OCI-LY1 (cell line): ENCODE data around the gene ZP3.
"Not testable (repeated sequence)": the region's sequence is repeated elsewhere in the genome, so short reads cannot be mapped to it uniquely, and the experiment has no call there.

ENCODE experiments used
- H2AFZ ChIP-seq: fragments of 200-600 bp; sonication (generic), shearing (Covaris generic); 2 replicates; pipeline ENCODE4 v1.6.0; 2014; ENCODE audit warnings: antibody characterized with exemption, mild to moderate bottlenecking, low read length
- H3F3A ChIP-seq: fragments of 200-600 bp; sonication (generic), shearing (Covaris generic); 2 replicates; pipeline ENCODE4 v1.6.0; 2014; ENCODE audit warnings: mild to moderate bottlenecking, antibody characterized with exemption, low read length, moderate library complexity; ENCODE audit not compliant: insufficient read depth
- H3K27ac ChIP-seq: fragments of 200-600 bp; sonication (generic); 2 replicates; pipeline ENCODE4 v1.5.1; 2014; ENCODE audit warnings: low read length, mixed run types, mild to moderate bottlenecking, low read depth; ENCODE audit not compliant: poor library complexity, severe bottlenecking
- H3K27me3 ChIP-seq: fragments of 200-600 bp; sonication (generic); 2 replicates; pipeline ENCODE4 v1.6.0; 2014; ENCODE audit warnings: antibody characterized with exemption, mild to moderate bottlenecking, low read length, moderate library complexity; ENCODE audit not compliant: insufficient read depth
- H3K36me3 ChIP-seq: fragments of 200-600 bp; sonication (generic); 2 replicates; pipeline ENCODE4 v1.6.1; 2014; ENCODE audit warnings: mild to moderate bottlenecking, antibody characterized with exemption, low read length, moderate library complexity, mixed read lengths; ENCODE audit not compliant: insufficient read depth
- H3K4me1 ChIP-seq: fragments of 200-600 bp; sonication (generic); 2 replicates; pipeline ENCODE4 v1.5.1; 2014; ENCODE audit warnings: mild to moderate bottlenecking, low read length, moderate library complexity; ENCODE audit not compliant: insufficient read depth, severe bottlenecking
- H3K4me2 ChIP-seq: fragments of 200-600 bp; sonication (generic), shearing (Covaris generic); 2 replicates; pipeline ENCODE4 v1.6.1; 2014; ENCODE audit warnings: low read length
- H3K4me3 ChIP-seq: fragments of 200-600 bp; sonication (generic); 2 replicates; pipeline ENCODE4 v1.5.1; 2014; ENCODE audit warnings: low read length, low read depth, mild to moderate bottlenecking, mixed read lengths; ENCODE audit not compliant: poor library complexity, severe bottlenecking
- H3K79me2 ChIP-seq: fragments of 200-600 bp; shearing (Covaris generic); 2 replicates; pipeline ENCODE4 v1.6.1; 2016; ENCODE audit warnings: mixed run types, low read length, mixed read lengths; ENCODE audit not compliant: insufficient read depth
- H3K9ac ChIP-seq: fragments of 200-600 bp; sonication (generic), shearing (Covaris generic); 2 replicates; pipeline ENCODE4 v1.6.1; 2014; ENCODE audit warnings: mild to moderate bottlenecking, low read length, mixed read lengths
- H3K9me2 ChIP-seq: fragments of 200-600 bp; sonication (generic), shearing (Covaris generic); 2 replicates; pipeline ENCODE4 v1.6.1; 2014; ENCODE audit warnings: low read depth, mild to moderate bottlenecking, low read length, mixed read lengths
- H3K9me3 ChIP-seq: fragments of 200-600 bp; shearing (Covaris generic); 2 replicates; pipeline ENCODE4 v1.6.1; 2014; ENCODE audit warnings: low read length, mixed read lengths
- H4K20me1 ChIP-seq: fragments of 200-600 bp; sonication (generic), shearing (Covaris generic); 2 replicates; pipeline ENCODE4 v1.6.0; 2016; ENCODE audit warnings: mild to moderate bottlenecking, low read length; ENCODE audit not compliant: insufficient read depth

Gene ZP3

GRCh38 chr7:76441792-76442191, 17.0 kb downstream of the ZP3 start:
- H3F3A ChIP-seq, H2AFZ ChIP-seq, H4K20me1 ChIP-seq, H3K27me3 ChIP-seq, H3K36me3 ChIP-seq, H3K4me3 ChIP-seq, H3K9ac ChIP-seq, H3K4me2 ChIP-seq, H3K9me3 ChIP-seq, H3K9me2 ChIP-seq, H3K79me2 ChIP-seq, H3K27ac ChIP-seq: not testable (repeated sequence)
- peaks cover 15% of the 10 kb centered on the region for H3K4me1 ChIP-seq

- not testable (repeated sequence) for H3K79me2 ChIP-seq, H3K4me2 ChIP-seq, H3K36me3 ChIP-seq, H2AFZ ChIP-seq, H3K27me3 ChIP-seq, H3K4me3 ChIP-seq, H3K9ac ChIP-seq, H3K27ac ChIP-seq, H3K9me2 ChIP-seq, H3K9me3 ChIP-seq, H3F3A ChIP-seq, H4K20me1 ChIP-seq
- H3K4me1 ChIP-seq, result peaks cover 15% of the 10 kb centered on the region
Observed at GRCh38 chr7:76442664-76443446, 18.1 kb downstream of the ZP3 start.

GRCh38 chr7:76443846-76444245, 19.1 kb downstream of the ZP3 start:
- H3K4me3 ChIP-seq, H2AFZ ChIP-seq, H3K4me2 ChIP-seq, H3K27me3 ChIP-seq, H3K36me3 ChIP-seq, H3K9ac ChIP-seq, H3K9me2 ChIP-seq, H3K9me3 ChIP-seq, H3F3A ChIP-seq, H4K20me1 ChIP-seq, H3K79me2 ChIP-seq: not testable (repeated sequence)
- Histone ChIP-seq H3K27ac (peak overlapping the region; percentile 51), H3K4me1 (peaks cover 15% of the 10 kb centered on the region)

GRCh38 chr7:76445577-76446008, 20.8 kb downstream of the ZP3 start:
- not testable (repeated sequence) for H3K36me3 ChIP-seq, H3K79me2 ChIP-seq, H3K4me3 ChIP-seq, H3K9me2 ChIP-seq, H3K27me3 ChIP-seq, H2AFZ ChIP-seq, H4K20me1 ChIP-seq, H3F3A ChIP-seq, H3K9me3 ChIP-seq, H3K9ac ChIP-seq
- peak overlapping the region; percentile 68 for H3K27ac ChIP-seq
- H3K4me2 ChIP-seq, result peak overlapping the region; percentile 19
- peaks cover 15% of the 10 kb centered on the region for H3K4me1 ChIP-seq

GRCh38 chr7:76457017-76457416, 32.3 kb downstream of the ZP3 start:
- H4K20me1 ChIP-seq, H3K9me3 ChIP-seq, H3K27ac ChIP-seq, H3K79me2 ChIP-seq, H3K4me1 ChIP-seq, H3K9me2 ChIP-seq, H3K4me3 ChIP-seq, H3K4me2 ChIP-seq, H3F3A ChIP-seq, H3K36me3 ChIP-seq, H3K27me3 ChIP-seq, H3K9ac ChIP-seq, H2AFZ ChIP-seq: not testable (repeated sequence)

- not testable (repeated sequence) for H3K27ac ChIP-seq, H3K4me1 ChIP-seq, H3K27me3 ChIP-seq, H3K9me3 ChIP-seq, H3K79me2 ChIP-seq, H3K4me2 ChIP-seq, H3K9me2 ChIP-seq, H3K36me3 ChIP-seq, H3F3A ChIP-seq, H4K20me1 ChIP-seq, H3K9ac ChIP-seq, H2AFZ ChIP-seq, H3K4me3 ChIP-seq
Observed at GRCh38 chr7:76458504-76458903, 33.8 kb downstream of the ZP3 start.

- not testable (repeated sequence) for H2AFZ ChIP-seq, H3K4me1 ChIP-seq, H3K27ac ChIP-seq, H3K9me2 ChIP-seq, H3K4me3 ChIP-seq, H3K36me3 ChIP-seq, H4K20me1 ChIP-seq, H3K4me2 ChIP-seq, H3F3A ChIP-seq, H3K9me3 ChIP-seq, H3K79me2 ChIP-seq, H3K9ac ChIP-seq, H3K27me3 ChIP-seq
Observed at GRCh38 chr7:76460767-76461166, 36.0 kb downstream of the ZP3 start.
